ENCODE results near the gene CD2BP2. TPM values are rescaled to one million over a fixed set of nuclear protein-coding genes. Genes with fewer than 3 reads are reported as not detected.

Gene CD2BP2
- total RNA-seq, 2 experiments from 2014 or later: 39.1 to 41.7 TPM

- H3K4me3 Mint-ChIP-seq: no peak overlapping the region
- ChIA-PET POLR2A (interaction anchor here (3.4 kb wide), 1 partner anchor 11 kb away, joined by 15 read pairs; the partner anchor contains the start of gene TBC1D10B), CTCF (no interaction called here)
- no peaks in the 10 kb centered on the region for H3K9me3 Mint-ChIP-seq
- Histone ChIP-seq H3K9me3 (ENCODE audit: control insufficient read depth in 1 of 2, insufficient read depth in 1 of 2, low read length in 2 of 2) (no peaks in the 10 kb centered on the region), H3K27ac (ENCODE audit: low read depth in 1 of 2, low read length in 2 of 2) (no peak overlapping the region), H3K4me3 (ENCODE audit: low read length) (no peak overlapping the region), H3K36me3 (ENCODE audit: insufficient read depth, low read length) (peaks cover 39% of the 10 kb centered on the region), H3K27me3 (ENCODE audit: control insufficient read depth in 1 of 2, insufficient read depth in 2 of 2, low read length in 2 of 2) (no peaks in the 10 kb centered on the region), H3K4me1 (ENCODE audit: insufficient read depth, low read length) (peaks cover 28% of the 10 kb centered on the region)
- peaks cover 25% of the 10 kb centered on the region for H3K4me1 Mint-ChIP-seq (ENCODE audit: low read depth)
- no peak for TF ChIP-seq CTCF (IDR thresholded peaks at IDR 0.05)
- no peaks in the 10 kb centered on the region for H3K27me3 Mint-ChIP-seq
- intact Hi-C loops (cut with DNase I, micrococcal nuclease): loop anchor here (5.0 to 10.0 kb wide), 2 partner anchors 46 to 199 kb away; partner anchors contain the start of genes ZNF771 (in 2 of the 2) and ZNF764 (in 1 of the 2)
- no peak for ATAC-seq (ENCODE audit: poor library complexity)
- no peak for DNase-seq
- no peak overlapping the region for H3K27ac Mint-ChIP-seq
- H3K36me3 Mint-ChIP-seq (ENCODE audit: low read depth): peaks cover 67% of the 10 kb centered on the region
Observed at GRCh38 chr16:30358577-30358936, 3.4 kb upstream of the CD2BP2 start.

GRCh38 chr16:30357715-30358576 is 2.8 kb upstream of the CD2BP2 start:
- no peaks in the 10 kb centered on the region for H3K27me3 ChIP-seq (ENCODE audit: control insufficient read depth in 1 of 2, insufficient read depth in 2 of 2, low read length in 2 of 2)
- Mint-ChIP-seq H3K36me3 (ENCODE audit: low read depth) (peaks cover 67% of the 10 kb centered on the region), H3K4me1 (ENCODE audit: low read depth) (peaks cover 27% of the 10 kb centered on the region), H3K4me3 (no peak overlapping the region), H3K9me3 (no peaks in the 10 kb centered on the region), H3K27me3 (no peaks in the 10 kb centered on the region), H3K27ac (peak overlapping the region; percentile 89)
- intact Hi-C loops (cut with DNase I, micrococcal nuclease): loop anchor here (5.0 to 10.0 kb wide), 2 partner anchors 47 to 199 kb away; partner anchors contain the start of genes ZNF771 (in 2 of the 2) and ZNF764 (in 1 of the 2)
- H3K4me1 ChIP-seq (ENCODE audit: insufficient read depth, low read length): peaks cover 34% of the 10 kb centered on the region
- TF ChIP-seq CTCF (IDR thresholded peaks at IDR 0.05): no peak
- H3K9me3 ChIP-seq (ENCODE audit: control insufficient read depth in 1 of 2, insufficient read depth in 1 of 2, low read length in 2 of 2): no peaks in the 10 kb centered on the region
- peaks cover 41% of the 10 kb centered on the region for H3K36me3 ChIP-seq (ENCODE audit: insufficient read depth, low read length)
- ATAC-seq (ENCODE audit: poor library complexity) (no peak), DNase-seq (no peak)
- H3K4me3 ChIP-seq (ENCODE audit: low read length): no peak overlapping the region
- POLR2A ChIA-PET: interaction anchor here (2.0 to 3.4 kb wide), 2 partner anchors 12 to 23 kb away, joined by 10 to 15 read pairs; partner anchors contain the start of gene TBC1D10B
- CTCF ChIA-PET: no interaction called here
- H3K27ac ChIP-seq (ENCODE audit: low read depth in 1 of 2, low read length in 2 of 2): no peak overlapping the region

GRCh38 chr16:30357085-30357714 is 2.1 kb upstream of the CD2BP2 start:
- Histone ChIP-seq H3K27me3 (ENCODE audit: control insufficient read depth in 1 of 2, insufficient read depth in 2 of 2, low read length in 2 of 2) (no peaks in the 10 kb centered on the region), H3K9me3 (ENCODE audit: control insufficient read depth in 1 of 2, insufficient read depth in 1 of 2, low read length in 2 of 2) (no peaks in the 10 kb centered on the region), H3K4me1 (ENCODE audit: insufficient read depth, low read length) (peaks cover 35% of the 10 kb centered on the region), H3K4me3 (ENCODE audit: low read length) (no peak overlapping the region), H3K36me3 (ENCODE audit: insufficient read depth, low read length) (peaks cover 43% of the 10 kb centered on the region), H3K27ac (ENCODE audit: low read depth in 1 of 2, low read length in 2 of 2) (peak overlapping the region; percentile 92 to 99)
- intact Hi-C loops (cut with DNase I, micrococcal nuclease): loop anchor here (5.0 to 10.0 kb wide), 2 partner anchors 48 to 200 kb away; partner anchors contain the start of genes ZNF771 (in 2 of the 2) and ZNF764 (in 1 of the 2)
- ATAC-seq (ENCODE audit: poor library complexity) (no peak), DNase-seq (no peak)
- peak overlapping the region; percentile 62 for H3K4me3 Mint-ChIP-seq
- peak overlapping the region; percentile 89 for H3K27ac Mint-ChIP-seq
- peaks cover 67% of the 10 kb centered on the region for H3K36me3 Mint-ChIP-seq (ENCODE audit: low read depth)
- no peak for TF ChIP-seq CTCF (IDR thresholded peaks at IDR 0.05)
- ChIA-PET POLR2A (interaction anchor here (0.9 to 4.6 kb wide), 7 partner anchors 12 to 292 kb away, joined by 4 to 17 read pairs (median 5); partner anchors contain the start of genes ALDOA and TBC1D10B), CTCF (interaction anchor here (0.9 kb wide), 1 partner anchor 10 kb away, joined by 3 read pairs; no protein-coding TSS in a partner anchor)
- H3K27me3 Mint-ChIP-seq: no peaks in the 10 kb centered on the region
- H3K4me1 Mint-ChIP-seq (ENCODE audit: low read depth): peaks cover 25% of the 10 kb centered on the region
- no peaks in the 10 kb centered on the region for H3K9me3 Mint-ChIP-seq
